SIG-M5 (cell line): Measurements from ENCODE around the gene GEMIN4.
"Not testable (repeated sequence)": the region's sequence is repeated elsewhere in the genome, so short reads cannot be mapped to it uniquely, and the experiment has no call there.

Experiments
- DNase-seq: peaks from one replicate; lab custom pipeline; 2025; lab: John Stamatoyannopoulos, UW

Gene GEMIN4

DNA sequence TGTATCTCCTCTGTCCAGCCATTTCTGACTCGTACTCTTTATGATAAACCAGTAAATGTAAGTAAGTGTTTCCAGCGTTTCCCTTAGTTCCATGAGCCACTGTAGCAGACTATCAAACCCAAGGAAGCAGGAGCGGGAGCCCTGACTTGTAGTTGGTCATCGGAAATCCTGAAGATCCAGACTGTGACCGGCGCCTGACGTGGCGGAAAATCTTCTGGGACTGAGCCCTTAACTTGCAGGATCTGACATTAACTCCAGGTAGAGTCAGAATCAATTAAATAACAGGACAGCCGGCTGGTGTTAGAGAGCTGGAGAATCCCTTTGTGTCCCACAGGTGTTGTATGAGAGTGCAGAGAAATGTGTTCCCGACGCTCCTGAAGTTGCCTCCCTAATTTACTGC, 26.0 kb upstream of the GEMIN4 start:
- no peak for DNase-seq

DNA sequence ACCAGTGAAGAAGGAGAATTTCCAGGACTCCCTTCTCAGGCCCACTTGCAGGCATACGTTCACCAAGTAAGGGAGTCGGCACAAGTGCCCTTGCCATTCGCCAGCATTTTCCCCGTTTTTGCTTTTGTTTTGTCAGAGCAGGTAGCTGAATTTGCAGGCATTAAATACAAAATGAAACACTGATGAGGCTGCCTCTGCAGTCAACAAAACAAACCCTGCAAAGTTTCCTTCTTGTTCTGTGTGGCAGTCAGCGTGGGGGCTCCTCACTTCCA, 22.2 kb upstream of the GEMIN4 start:
- DNase-seq: no peak

DNA sequence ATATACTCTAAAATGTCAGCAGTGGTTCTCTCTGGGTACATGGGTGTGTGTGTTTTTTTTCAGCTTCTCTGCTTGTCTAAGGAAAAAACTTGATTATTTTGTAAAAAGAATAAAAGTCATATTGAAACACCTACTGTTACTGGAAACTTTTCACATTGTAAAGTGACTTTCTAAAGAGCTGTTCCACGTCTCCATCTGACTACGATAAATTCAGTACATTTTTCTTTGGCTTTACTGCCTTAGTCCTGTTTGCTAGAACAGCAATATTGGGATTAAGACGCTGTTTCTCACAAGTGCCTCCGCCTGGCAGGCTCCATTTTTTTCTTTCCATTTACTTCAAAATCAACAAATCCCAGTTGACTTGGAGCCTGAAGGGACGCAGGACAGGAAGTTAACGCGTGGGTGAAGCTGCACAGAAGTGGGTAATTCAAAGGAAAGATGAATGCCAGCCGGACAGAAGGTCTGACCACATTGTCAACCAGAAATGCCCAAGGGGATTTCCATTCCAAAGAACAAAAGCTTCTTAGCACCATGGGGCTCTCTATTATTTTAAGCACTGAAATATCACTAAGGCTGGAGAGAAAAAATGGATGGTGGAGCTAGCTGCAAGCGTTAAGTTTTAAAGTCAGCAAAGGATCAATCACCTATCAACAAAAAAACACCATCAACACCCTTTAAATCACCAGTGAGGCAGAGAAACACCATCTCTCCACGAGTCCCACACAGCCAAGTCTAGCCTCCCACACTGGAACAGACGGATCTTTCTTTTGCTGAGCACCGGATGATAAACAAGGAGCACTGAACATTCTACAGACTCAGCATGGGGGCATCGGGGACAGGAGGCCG, 21.6 kb upstream of the GEMIN4 start:
- DNase-seq: no peak

- no peak for DNase-seq
Measured at GRCh38 chr17:773016-773415, 21.0 kb upstream of the GEMIN4 start.

DNA sequence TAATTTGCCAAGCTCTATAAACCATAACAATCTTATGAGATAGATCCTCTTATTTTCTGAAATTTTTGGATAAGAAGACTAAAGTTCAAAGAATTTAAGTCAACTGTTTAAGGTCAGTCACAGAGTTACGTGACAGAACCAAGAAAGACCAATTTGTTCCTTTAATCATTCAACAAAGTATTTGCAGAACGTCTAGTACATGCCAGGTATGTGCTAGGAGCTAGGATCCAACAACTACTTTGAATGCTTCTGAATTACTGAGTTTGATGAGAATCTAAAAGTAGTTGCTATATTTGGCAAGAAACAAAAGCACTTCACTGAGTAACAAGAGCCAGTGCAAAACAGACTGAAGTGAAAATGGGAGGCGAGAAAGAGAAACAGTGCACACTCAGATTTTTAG, 15.0 kb upstream of the GEMIN4 start:
- DNase-seq: no peak

- DNase-seq: no peak
Measured at GRCh38 chr17:760371-760770, 8.3 kb upstream of the GEMIN4 start.

DNA sequence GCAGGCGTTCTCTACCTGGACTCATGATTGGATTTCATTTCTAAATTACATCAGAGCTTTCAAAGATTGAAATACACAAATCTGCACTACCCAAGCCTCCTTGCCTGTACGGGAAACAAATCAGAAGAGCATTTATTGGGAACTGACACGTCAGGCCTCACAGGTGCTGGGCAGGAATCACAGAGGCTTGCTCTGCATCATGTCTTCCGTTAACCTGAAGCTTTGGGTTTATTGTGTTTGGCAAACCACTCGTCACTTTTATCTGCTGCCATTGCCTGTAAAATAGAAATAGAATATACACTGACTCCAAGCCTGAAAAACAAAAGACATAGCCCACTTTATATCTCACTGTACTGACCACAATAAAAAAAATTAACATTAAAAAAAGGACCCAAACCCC, 7.9 kb upstream of the GEMIN4 start:
- DNase-seq: no peak

- not testable (repeated sequence) for DNase-seq
Measured at GRCh38 chr17:756010-756567, 4.0 kb upstream of the GEMIN4 start.

DNA sequence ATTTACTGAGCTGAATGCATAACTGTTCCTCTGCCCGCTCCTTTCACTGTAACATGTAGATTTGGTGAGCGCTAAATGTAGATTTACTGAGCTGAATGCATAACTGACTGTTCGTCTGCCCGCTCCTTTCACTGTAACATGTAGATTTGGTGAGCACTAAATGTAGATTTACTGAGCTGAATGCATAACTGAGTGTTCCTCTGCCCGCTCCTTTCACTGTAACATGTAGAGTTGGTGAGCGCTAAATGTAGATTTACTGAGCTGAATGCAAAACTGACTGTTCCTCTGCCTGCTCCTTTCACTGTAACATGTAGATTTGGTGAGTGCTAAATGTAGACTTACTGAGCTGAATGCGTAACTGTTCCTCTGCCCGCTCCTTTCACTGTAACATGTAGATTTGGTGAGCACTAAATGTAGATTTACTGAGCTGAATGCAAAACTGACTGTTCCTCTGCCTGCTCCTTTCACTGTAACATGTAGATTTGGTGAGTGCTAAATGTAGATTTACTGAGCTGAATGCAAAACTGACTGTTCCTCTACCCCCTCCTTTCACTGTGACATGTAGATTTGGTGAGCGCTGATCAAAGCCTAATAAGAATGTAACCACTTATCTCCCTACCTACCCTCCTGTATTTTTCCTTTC, 3.4 kb upstream of the GEMIN4 start:
- DNase-seq: not testable (repeated sequence)

- no peak for DNase-seq
Measured at GRCh38 chr17:753418-753817, 1.4 kb upstream of the GEMIN4 start.

- DNase-seq: no peak
Measured at GRCh38 chr17:752620-753219, 656 bp upstream of the GEMIN4 start.

- no peak for DNase-seq
Measured at GRCh38 chr17:751269-752001, 629 bp downstream of the GEMIN4 start.

- no peak for DNase-seq
Measured at GRCh38 chr17:750431-751037, 1.5 kb downstream of the GEMIN4 start.

- not testable (repeated sequence) for DNase-seq
Measured at GRCh38 chr17:749359-749758, 2.7 kb downstream of the GEMIN4 start.

DNA sequence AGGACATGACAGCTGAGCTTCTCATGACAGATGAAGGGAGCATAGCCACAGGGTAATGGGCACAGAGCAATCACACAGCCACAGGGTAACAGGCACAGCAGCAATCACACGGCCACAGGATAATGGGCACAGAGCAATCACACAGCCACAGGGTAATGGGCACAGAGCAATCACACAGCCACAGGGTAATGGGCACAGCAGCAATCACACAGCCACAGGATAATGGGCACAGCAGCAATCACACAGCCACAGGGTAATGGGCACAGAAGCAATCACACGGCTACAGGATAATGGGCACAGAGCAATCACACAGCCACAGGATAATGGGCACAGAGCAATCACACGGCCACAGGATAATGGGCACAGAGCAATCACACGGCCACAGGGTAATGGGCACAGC, 3.5 kb downstream of the GEMIN4 start:
- DNase-seq: not testable (repeated sequence)

DNA sequence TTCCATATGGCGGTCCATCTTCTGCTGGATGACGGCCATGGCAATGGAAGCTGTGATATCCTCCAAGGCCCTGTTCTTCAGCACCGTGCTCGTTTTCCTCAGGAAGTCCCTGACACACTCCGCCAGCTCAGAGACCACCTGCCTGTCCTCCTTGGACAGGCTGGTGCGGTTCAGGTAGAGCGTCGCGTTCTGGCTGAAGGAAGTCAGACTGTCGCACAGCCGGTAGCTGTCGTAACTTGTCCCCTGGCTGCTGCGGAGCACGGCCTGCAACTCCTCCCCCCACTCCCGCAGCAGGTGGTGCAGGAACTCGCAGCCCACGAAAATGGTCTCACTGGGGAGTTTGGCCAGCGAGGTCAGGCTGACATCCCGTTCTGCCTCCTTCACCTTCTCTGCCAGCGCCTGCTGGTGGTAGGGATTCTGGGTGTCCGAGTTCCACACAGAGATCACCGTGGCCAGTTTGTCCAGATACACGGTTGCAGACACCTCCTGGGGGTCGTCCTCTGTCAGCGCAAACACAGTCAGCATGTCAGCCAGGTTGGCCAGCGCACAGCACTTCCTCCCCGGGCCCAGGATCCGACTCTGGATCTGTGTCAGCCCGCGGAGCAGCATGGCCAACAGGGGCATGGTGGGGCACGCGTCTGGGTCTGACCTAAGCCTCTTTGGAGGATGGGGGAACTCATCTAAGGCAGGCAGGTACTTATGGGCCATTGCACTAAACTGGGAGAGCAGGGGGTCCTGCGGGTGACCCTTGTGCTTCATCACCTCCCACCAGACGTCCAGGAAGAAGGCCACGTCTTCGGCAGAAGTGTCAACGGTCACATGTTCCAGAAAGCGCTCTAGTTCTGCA, 5.1 kb downstream of the GEMIN4 start:
- no peak for DNase-seq

DNA sequence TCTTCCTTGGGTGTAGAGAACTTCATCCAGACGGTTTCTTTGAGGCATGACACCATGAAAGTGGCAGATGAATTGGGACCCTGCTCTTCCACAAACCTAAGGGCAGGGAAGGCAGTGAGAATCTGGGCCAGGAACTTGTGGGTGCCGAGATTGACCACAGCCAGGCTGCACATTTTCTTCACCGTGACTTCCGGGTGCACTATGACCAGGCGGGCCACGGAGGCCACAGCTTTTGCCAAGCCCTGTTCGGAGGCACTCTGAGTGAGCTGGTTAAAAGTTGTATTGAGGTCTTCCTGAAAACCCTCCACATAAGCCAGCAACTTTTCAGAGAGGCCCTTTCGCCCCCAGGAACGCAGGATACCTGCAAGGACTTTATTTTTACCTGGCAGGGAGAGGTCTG, 5.9 kb downstream of the GEMIN4 start:
- DNase-seq: no peak

GRCh38 chr17:745406-745805, 6.7 kb downstream of the GEMIN4 start:
- no peak for DNase-seq

DNA sequence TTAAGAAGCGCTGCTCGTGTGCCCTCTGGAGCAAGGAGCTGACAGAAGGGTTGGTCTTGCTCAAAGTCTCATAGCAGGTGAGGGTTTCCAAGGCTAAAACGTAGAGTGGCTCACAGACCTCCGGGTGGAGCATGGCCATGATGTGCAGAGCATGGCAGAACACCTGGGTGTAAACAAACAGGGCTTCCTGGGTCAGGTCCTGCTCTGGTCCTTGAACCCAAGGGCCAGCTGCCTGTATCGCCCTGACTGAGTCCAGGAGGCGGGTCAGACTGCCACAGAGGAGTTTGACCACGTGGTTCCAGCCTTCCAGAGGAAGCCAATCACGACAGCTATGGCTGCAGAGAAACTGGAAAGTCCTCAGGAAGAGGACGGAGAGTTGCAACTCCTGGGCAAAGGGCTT, 7.1 kb downstream of the GEMIN4 start:
- DNase-seq: no peak

DNA sequence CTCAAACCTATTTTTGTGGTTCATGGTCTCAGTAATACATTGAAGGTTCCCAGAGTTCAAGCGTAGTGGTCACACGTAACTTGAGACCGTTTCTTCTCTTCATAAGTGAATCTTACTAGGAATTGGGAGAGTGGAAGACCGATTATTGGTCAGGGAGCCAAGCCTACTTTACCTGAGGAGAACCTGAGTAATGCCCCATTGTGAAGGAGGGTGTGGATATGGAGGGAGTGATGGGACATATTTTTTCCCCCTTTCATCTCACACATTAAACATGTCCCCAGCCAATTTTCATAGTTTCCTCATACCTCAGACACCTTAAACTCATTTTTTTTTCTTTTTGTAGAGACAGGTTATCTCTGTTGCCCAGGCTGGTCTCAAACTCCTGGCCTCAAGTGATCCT, 8.9 kb downstream of the GEMIN4 start:
- DNase-seq: no peak

DNA sequence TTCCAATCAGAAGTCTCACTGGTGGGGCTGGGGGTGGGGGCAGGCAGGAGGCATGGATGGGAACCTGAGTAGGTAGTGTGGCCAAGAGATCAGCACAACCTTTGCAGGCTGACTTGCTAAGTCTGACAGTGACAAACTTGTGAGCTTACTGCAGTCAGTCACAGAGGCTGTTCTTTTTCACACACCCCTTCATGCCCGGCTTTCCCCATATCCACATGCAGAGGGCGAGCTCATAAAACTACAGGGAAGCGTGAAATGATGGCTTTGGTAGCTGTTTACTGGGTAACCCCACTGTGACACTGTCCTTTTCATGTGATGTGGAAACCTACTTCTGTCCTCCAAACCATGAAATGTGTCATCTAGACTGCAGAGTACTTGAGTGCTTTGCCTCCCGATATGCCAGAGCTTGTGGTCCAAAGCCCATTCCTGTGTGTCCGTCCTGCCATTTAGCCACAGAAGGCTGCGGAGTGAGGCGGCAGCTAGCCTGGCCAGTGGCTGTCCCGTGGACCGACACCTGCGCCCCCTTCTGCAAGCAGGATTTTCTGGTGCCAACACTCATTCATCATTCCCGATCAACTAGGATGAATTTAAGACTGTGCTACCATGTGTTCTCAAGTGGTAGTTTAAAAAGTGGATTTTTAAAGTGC, 9.8 kb downstream of the GEMIN4 start:
- no peak for DNase-seq
